HG03571 (cell line): ENCODE data around the gene SLC26A8.

Experiments used
- ATAC-seq: cut with Tn5 transposase; IDR thresholded peaks from one replicate; pipeline ENCODE4 v1.9.1; 2021; ENCODE audit not compliant: unreplicated experiment

SLC26A8 gene, protein sequence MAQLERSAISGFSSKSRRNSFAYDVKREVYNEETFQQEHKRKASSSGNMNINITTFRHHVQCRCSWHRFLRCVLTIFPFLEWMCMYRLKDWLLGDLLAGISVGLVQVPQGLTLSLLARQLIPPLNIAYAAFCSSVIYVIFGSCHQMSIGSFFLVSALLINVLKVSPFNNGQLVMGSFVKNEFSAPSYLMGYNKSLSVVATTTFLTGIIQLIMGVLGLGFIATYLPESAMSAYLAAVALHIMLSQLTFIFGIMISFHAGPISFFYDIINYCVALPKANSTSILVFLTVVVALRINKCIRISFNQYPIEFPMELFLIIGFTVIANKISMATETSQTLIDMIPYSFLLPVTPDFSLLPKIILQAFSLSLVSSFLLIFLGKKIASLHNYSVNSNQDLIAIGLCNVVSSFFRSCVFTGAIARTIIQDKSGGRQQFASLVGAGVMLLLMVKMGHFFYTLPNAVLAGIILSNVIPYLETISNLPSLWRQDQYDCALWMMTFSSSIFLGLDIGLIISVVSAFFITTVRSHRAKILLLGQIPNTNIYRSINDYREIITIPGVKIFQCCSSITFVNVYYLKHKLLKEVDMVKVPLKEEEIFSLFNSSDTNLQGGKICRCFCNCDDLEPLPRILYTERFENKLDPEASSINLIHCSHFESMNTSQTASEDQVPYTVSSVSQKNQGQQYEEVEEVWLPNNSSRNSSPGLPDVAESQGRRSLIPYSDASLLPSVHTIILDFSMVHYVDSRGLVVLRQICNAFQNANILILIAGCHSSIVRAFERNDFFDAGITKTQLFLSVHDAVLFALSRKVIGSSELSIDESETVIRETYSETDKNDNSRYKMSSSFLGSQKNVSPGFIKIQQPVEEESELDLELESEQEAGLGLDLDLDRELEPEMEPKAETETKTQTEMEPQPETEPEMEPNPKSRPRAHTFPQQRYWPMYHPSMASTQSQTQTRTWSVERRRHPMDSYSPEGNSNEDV

GRCh38 chr6:36023996-36024795 lies at the start of gene SLC26A8:
Gene SLC26A8, minus strand, starts transcription at chr6:36024641. Its CDS starts 4,934 bp downstream, at chr6:36019707.
- ATAC-seq, result no peak

- ATAC-seq, result no peak
These were observed 49.1 kb upstream of the SLC26A8 start for GRCh38 chr6:36073587-36073986.

GRCh38 chr6:36072681-36073080 lies 48.2 kb upstream of the SLC26A8 start:
- ATAC-seq, result no peak

GRCh38 chr6:36071714-36072113 lies 47.3 kb upstream of the SLC26A8 start:
- ATAC-seq, result no peak

GRCh38 chr6:36071281-36071680 lies 46.8 kb upstream of the SLC26A8 start:
- ATAC-seq, result no peak

DNA sequence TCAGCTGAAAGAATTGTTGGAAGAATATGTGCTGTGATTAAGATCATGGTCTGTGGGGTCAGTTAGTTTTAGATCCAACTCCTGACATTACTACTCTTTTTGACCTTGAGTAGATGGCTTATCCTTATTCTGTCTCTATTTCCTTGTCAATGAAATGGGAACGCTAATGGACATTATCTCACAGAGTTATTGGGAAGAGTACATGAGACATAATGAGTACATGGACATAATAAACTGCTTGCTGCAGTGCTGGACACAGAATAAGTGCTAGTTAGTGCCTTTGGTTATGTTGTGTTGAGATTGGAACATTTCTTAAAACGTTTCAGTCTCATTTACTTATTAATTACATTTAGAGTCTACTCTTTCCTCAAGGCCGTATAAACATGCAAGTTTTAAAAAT lies 45.8 kb upstream of the SLC26A8 start:
- ATAC-seq, result no peak

GRCh38 chr6:36069573-36069972 lies 45.1 kb upstream of the SLC26A8 start:
- ATAC-seq, result no peak

GRCh38 chr6:36068586-36068985 lies 44.1 kb upstream of the SLC26A8 start:
- no peak for ATAC-seq

- ATAC-seq, result no peak
These were observed 43.6 kb upstream of the SLC26A8 start for GRCh38 chr6:36068012-36068392.

- no peak for ATAC-seq
These were observed 43.1 kb upstream of the SLC26A8 start for GRCh38 chr6:36067374-36068011.

DNA sequence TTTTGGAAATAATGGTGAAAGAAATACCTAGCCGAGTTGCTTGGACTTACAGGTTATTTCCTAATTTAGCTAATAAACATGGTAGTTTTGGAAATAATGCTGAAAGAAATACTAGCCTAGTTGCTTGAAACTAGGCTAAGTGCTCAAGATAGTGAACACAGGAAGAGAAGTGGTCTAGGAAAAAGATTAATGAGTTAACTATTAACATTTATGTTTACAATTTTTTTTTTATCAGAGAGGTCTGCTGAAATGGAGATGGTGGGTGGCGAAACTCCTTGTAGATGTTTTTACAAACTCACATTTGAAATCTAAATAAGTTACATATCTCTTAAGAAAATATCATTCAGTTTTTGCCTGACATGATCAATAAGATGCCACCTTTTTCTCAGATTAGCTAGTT lies 42.4 kb upstream of the SLC26A8 start:
- ATAC-seq, result no peak

- no peak for ATAC-seq
These were observed 41.5 kb upstream of the SLC26A8 start for GRCh38 chr6:36065916-36066315.

DNA sequence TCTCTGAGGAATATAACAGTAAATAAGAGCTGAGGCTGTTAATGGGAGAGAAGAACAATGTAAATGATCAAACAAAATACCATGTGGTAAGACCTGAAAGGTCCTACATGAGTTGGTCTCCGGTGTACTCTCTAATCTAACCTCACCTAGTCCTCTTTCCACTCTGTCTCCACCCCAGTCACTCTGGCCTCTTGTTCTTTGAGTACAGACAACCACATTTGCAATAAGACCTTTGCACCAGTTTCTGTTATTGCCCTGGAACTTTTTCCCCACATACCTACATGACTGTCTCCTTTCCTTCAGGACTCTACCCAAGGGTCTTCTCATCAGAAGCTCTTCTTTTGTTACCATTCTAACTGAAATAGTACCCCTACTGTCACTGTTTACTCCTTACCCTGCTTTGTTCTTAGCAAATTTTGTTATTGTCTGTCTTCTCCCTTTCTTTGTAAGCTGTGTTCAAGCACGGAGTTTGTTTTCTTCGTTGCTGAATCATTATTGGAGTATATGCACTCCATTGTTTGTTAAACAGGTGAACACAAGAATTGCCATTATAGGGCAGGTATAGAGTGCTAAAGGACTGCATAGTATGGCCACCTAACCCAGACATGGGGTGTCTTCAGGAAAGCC lies 40.4 kb upstream of the SLC26A8 start:
- ATAC-seq, result no peak

DNA sequence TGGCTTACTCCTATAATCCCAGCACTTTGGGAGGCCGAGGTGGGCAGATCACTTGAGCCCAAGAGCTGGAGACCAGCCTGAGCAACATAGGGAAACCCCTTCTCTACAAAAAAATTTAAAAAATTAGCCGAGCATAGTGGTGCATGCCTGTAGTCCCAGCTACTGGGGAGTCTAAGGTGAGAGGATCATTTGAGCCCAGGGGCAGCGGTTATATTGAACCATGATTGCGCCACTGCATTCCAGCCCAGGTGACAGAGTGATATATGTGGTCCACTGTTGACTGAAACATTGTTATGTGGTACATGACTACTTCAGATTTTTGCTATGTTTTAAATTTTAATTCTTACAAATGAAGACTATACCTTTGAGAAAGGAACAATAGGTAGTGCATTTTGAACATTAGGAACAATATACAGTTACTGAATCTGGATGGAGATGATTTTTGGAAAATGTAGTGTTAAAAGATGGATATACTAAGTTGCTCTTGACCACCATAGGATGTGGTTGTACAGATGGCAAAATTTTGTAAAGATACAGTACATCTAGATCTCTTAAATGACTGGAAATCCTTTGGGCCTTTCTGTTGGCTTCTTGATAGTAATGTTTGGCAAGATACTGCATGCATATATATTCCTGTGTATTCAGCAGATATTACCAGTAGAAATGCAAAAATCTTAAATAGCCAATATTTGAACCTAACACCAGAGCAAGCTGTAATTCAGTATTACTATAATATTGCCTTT lies 39.0 kb upstream of the SLC26A8 start:
- no peak for ATAC-seq

DNA sequence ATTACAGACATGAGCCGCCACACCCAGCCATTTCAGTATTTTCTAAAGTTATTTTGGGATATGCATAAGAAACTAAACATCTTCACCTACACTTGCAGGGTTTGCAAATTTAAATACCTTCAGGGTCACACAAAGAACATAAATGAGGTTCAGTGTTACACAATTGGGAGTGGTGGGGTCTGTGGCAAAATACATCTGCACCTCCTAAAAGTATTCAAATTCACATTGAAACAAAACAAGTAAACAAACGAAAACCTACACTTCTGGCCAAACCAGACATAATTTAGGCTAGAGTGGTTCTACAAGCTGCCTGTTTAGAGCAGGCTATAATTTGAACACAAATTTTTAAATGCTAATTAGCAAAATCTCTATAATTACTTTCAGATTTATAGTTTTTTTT lies 37.8 kb upstream of the SLC26A8 start:
- no peak for ATAC-seq

- ATAC-seq, result no peak
These were observed 36.8 kb upstream of the SLC26A8 start for GRCh38 chr6:36061236-36061635.

DNA sequence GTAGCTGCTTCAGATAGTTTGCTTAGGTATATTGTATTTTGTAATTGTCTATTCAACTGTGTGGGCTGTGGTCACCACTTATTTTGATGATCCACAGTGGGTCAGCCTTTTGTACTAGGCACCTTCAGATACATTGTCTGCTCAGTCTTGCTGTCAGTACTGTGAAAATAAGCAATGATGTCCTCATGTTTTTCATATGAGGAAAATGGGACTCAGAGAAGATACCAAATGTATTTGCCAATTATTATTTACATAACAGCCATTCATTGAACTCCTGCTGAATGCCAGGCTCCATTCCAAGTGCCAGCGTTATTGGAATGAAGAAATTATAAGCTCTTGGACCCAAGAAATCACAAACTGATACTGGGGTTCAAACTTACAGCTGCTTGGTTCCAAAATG lies 31.7 kb upstream of the SLC26A8 start:
- ATAC-seq, result no peak

DNA sequence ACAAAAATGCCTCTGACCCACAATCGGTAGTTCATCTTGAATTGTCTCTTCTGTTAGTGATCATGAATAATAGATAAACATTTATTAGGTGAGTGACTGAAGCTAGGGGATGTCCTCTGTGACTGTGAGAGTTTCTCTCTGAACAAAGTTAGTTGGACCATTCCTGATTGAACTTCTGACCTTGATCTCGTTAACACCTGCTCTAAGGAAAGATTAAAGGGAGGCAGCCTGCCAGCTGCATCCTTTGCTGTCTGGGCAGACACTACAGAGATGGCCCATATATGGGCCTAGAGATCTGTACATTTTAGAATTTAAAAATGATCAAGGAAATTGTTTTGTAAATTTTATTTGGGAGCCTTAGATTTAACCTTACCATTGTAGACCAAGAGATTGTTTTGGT lies 30.5 kb upstream of the SLC26A8 start:
- ATAC-seq, result no peak

GRCh38 chr6:36054415-36054814 lies 30.0 kb upstream of the SLC26A8 start:
- no peak for ATAC-seq
